DND-41 (cell line): ENCODE measurements around the gene OR2T8.

Experiments used
- EZH2 ChIP-seq: IDR thresholded peaks from 3 replicates; pipeline ENCODE4 v1.6.1; 2012; ENCODE audit warnings: borderline replicate concordance, low read depth, mild to moderate bottlenecking, moderate library complexity, low read length, inconsistent platforms; ENCODE audit not compliant: severe bottlenecking
- TF ChIP-seq, protein P1 (sequence below): IDR thresholded peaks from 2 replicates; pipeline ENCODE4 v1.5.1; 2012; ENCODE audit warnings: borderline replicate concordance, low read length, moderate library complexity, mild to moderate bottlenecking; ENCODE audit not compliant: poor library complexity, severe bottlenecking; ENCODE audit errors: extremely low read depth

DNA sequence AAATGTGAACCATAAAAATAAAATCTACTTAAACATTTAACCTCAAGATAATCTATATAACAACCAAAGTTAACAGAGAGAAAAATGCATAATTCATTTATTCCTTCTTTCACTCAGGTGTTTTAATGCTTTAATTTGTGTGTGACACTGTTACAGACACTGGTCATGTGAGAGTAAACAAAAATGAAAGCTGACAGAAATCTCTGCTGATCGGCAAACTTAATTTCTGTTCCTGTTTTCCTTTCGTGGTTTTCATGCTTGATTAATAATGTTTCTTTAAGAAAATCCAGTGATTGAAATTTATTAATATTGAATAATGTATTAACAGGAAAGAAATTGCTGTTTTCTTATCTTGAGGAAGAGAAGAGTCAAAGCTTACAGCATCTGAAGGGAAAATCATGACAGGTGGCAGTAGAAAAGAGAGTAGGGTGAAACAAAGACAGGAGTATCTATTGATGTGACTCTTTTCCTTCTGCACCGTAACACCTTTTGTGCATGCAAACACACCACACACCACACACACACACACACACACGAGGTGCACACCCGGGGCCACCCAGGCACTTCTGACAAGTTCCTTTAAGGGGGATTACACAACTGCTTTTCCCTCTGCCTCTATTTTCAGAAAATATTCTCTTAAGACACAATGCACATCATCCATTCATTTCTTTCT, 46.6 kb downstream of the OR2T8 start:
- TF ChIP-seq, protein P1, sequence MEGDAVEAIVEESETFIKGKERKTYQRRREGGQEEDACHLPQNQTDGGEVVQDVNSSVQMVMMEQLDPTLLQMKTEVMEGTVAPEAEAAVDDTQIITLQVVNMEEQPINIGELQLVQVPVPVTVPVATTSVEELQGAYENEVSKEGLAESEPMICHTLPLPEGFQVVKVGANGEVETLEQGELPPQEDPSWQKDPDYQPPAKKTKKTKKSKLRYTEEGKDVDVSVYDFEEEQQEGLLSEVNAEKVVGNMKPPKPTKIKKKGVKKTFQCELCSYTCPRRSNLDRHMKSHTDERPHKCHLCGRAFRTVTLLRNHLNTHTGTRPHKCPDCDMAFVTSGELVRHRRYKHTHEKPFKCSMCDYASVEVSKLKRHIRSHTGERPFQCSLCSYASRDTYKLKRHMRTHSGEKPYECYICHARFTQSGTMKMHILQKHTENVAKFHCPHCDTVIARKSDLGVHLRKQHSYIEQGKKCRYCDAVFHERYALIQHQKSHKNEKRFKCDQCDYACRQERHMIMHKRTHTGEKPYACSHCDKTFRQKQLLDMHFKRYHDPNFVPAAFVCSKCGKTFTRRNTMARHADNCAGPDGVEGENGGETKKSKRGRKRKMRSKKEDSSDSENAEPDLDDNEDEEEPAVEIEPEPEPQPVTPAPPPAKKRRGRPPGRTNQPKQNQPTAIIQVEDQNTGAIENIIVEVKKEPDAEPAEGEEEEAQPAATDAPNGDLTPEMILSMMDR: no peak
- no peak for TF ChIP-seq EZH2
